ENCODE results near the gene TSSC4.

TSSC4 gene

GRCh38 chr11:2423157-2424025, 22.8 kb downstream of the TSSC4 start:
- TF ChIP-seq CTCF (IDR thresholded peaks at IDR 0.05; ENCODE audit: low read depth, low read length) = no peak
- no peak for TF ChIP-seq EZH2phosphoT487 (IDR thresholded peaks at IDR 0.05; ENCODE audit: low read depth)
- H3K4me2 ChIP-seq (ENCODE audit: low read length) = no peak overlapping the region
- no peak overlapping the region for H2AFZ ChIP-seq (ENCODE audit: low read depth, low read length)
- no peaks in the 10 kb centered on the region for H4K20me1 ChIP-seq (ENCODE audit: insufficient read depth, low read length)
- peaks cover 9% of the 10 kb centered on the region for H3K4me1 ChIP-seq (ENCODE audit: low read length)
- H3K27ac ChIP-seq (ENCODE audit: low read length) = no peak overlapping the region
- H3K9ac ChIP-seq (ENCODE audit: low read length) = no peak overlapping the region
- H3K79me2 ChIP-seq (ENCODE audit: low read length) = no peaks in the 10 kb centered on the region
- H3K27me3 ChIP-seq (ENCODE audit: low read depth, low read length) = no peaks in the 10 kb centered on the region
- no peaks in the 10 kb centered on the region for H3K36me3 ChIP-seq (replicated peaks; ENCODE audit: low read depth, low read length)
- H3K4me3 ChIP-seq (ENCODE audit: low read length) = no peak overlapping the region
- H3K9me3 ChIP-seq (ENCODE audit: insufficient read depth, low read length) = no peaks in the 10 kb centered on the region

- TF ChIP-seq CTCF (IDR thresholded peaks at IDR 0.05; ENCODE audit: low read depth, low read length) (no peak), EZH2phosphoT487 (IDR thresholded peaks at IDR 0.05; ENCODE audit: low read depth) (no peak)
- no peaks in the 10 kb centered on the region for H3K36me3 ChIP-seq (replicated peaks; ENCODE audit: low read depth, low read length)
- H3K79me2 ChIP-seq (ENCODE audit: low read length) = no peaks in the 10 kb centered on the region
- no peaks in the 10 kb centered on the region for H3K9me3 ChIP-seq (ENCODE audit: insufficient read depth, low read length)
- H3K4me2 ChIP-seq (ENCODE audit: low read length) = no peak overlapping the region
- no peak overlapping the region for H3K4me3 ChIP-seq (ENCODE audit: low read length)
- no peaks in the 10 kb centered on the region for H4K20me1 ChIP-seq (ENCODE audit: insufficient read depth, low read length)
- no peak overlapping the region for H3K27ac ChIP-seq (ENCODE audit: low read length)
- no peaks in the 10 kb centered on the region for H3K27me3 ChIP-seq (ENCODE audit: low read depth, low read length)
- peaks cover 6% of the 10 kb centered on the region for H3K4me1 ChIP-seq (ENCODE audit: low read length)
- no peak overlapping the region for H2AFZ ChIP-seq (ENCODE audit: low read depth, low read length)
- H3K9ac ChIP-seq (ENCODE audit: low read length) = no peak overlapping the region
Observed at GRCh38 chr11:2424811-2425495, 24.4 kb downstream of the TSSC4 start.

- no peaks in the 10 kb centered on the region for H3K36me3 ChIP-seq (replicated peaks; ENCODE audit: low read depth, low read length)
- H3K4me1 ChIP-seq (ENCODE audit: low read length) = peaks cover under 1% of the 10 kb centered on the region
- no peak overlapping the region for H3K27ac ChIP-seq (ENCODE audit: low read length)
- no peaks in the 10 kb centered on the region for H3K27me3 ChIP-seq (ENCODE audit: low read depth, low read length)
- TF ChIP-seq CTCF (IDR thresholded peaks at IDR 0.05; ENCODE audit: low read depth, low read length) (no peak), EZH2phosphoT487 (IDR thresholded peaks at IDR 0.05; ENCODE audit: low read depth) (no peak)
- H4K20me1 ChIP-seq (ENCODE audit: insufficient read depth, low read length) = no peaks in the 10 kb centered on the region
- H3K79me2 ChIP-seq (ENCODE audit: low read length) = no peaks in the 10 kb centered on the region
- no peak overlapping the region for H3K4me2 ChIP-seq (ENCODE audit: low read length)
- H3K4me3 ChIP-seq (ENCODE audit: low read length) = no peak overlapping the region
- no peak overlapping the region for H2AFZ ChIP-seq (ENCODE audit: low read depth, low read length)
- no peaks in the 10 kb centered on the region for H3K9me3 ChIP-seq (ENCODE audit: insufficient read depth, low read length)
- H3K9ac ChIP-seq (ENCODE audit: low read length) = no peak overlapping the region
Observed at GRCh38 chr11:2425506-2425905, 25.0 kb downstream of the TSSC4 start.

GRCh38 chr11:2426221-2426620, 25.7 kb downstream of the TSSC4 start:
- Histone ChIP-seq H3K27me3 (ENCODE audit: low read depth, low read length) (no peaks in the 10 kb centered on the region), H2AFZ (ENCODE audit: low read depth, low read length) (no peak overlapping the region), H3K9me3 (ENCODE audit: insufficient read depth, low read length) (no peaks in the 10 kb centered on the region), H3K4me2 (ENCODE audit: low read length) (no peak overlapping the region), H3K4me1 (ENCODE audit: low read length) (no peaks in the 10 kb centered on the region), H3K27ac (ENCODE audit: low read length) (no peak overlapping the region), H3K4me3 (ENCODE audit: low read length) (no peak overlapping the region), H3K36me3 (replicated peaks; ENCODE audit: low read depth, low read length) (no peaks in the 10 kb centered on the region), H4K20me1 (ENCODE audit: insufficient read depth, low read length) (no peaks in the 10 kb centered on the region), H3K79me2 (ENCODE audit: low read length) (no peaks in the 10 kb centered on the region), H3K9ac (ENCODE audit: low read length) (no peak overlapping the region)
- no peak for TF ChIP-seq EZH2phosphoT487 (IDR thresholded peaks at IDR 0.05; ENCODE audit: low read depth)
